A673 (cell line): ENCODE measurements around the gene KCNC3.

ENCODE experiments used
- EZH2 ChIP-seq: fragments of 200-600 bp; sonication (generic); IDR thresholded peaks from 2 replicates; pipeline ENCODE4 v1.6.1; 2017; ENCODE audit warnings: borderline replicate concordance, low read depth, mild to moderate bottlenecking, mixed read lengths, antibody characterized with exemption, low read length; ENCODE audit not compliant: poor library complexity, severe bottlenecking
- TF ChIP-seq, protein P1 (sequence below): fragments of 300-800, 200-600 bp; sonication (generic); conservative IDR thresholded peaks from 2 replicates; pipeline ENCODE4 v1.5.1; 2017; ENCODE audit warnings: low read depth, mild to moderate bottlenecking, antibody characterized with exemption, low read length, moderate library complexity, mixed read lengths

DNA sequence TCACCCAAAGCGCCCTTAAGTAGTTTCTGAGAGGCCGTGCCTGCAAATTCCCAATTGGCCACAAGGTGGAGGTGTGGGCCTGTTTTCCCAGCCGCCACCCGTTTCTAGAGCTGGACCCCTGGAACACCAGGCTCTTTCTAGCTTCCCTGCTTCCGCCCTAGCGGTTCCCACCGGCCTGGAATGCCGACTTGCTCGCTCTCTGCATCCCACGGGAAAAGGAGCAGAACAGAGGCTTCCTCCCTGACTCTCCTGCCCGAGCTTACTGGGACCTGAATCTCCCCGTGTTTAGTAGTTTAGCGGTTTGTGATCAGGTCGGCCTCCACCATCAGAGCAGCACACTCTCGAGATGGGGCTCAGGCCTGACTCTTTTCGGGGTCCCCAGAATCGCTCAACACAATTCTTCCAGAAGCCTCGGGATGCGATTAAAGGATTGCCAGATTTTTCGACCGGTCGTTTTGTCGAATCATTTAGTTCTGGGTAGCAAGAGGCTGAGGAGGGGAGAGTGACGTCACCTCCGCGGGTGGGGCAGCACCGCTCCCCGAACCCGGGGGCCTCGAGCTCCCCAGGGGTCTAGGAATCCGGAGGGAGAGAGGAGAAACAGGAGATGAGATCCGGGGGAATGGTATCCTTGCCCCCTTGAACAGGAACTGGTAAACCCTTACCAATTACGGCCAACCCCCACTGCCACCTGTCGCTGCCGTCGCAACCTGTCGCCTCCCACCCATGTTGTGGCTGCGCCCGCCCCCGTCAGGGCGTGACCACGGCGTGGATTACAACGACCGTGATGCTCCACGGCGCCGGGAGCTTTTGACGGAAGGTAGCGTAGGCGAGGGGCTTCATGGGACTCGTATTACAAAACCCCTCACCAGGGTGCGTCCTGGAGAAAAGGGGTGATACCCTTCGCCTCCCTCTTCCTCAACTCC lies 28.3 kb upstream of the KCNC3 start:
- TF ChIP-seq, protein P1, sequence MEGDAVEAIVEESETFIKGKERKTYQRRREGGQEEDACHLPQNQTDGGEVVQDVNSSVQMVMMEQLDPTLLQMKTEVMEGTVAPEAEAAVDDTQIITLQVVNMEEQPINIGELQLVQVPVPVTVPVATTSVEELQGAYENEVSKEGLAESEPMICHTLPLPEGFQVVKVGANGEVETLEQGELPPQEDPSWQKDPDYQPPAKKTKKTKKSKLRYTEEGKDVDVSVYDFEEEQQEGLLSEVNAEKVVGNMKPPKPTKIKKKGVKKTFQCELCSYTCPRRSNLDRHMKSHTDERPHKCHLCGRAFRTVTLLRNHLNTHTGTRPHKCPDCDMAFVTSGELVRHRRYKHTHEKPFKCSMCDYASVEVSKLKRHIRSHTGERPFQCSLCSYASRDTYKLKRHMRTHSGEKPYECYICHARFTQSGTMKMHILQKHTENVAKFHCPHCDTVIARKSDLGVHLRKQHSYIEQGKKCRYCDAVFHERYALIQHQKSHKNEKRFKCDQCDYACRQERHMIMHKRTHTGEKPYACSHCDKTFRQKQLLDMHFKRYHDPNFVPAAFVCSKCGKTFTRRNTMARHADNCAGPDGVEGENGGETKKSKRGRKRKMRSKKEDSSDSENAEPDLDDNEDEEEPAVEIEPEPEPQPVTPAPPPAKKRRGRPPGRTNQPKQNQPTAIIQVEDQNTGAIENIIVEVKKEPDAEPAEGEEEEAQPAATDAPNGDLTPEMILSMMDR = peak; percentile 87
- TF ChIP-seq EZH2 = no peak
